Measurements from ENCODE around the gene ATP1B1. TPM values are rescaled to one million over a fixed set of nuclear protein-coding genes. Genes with fewer than 3 reads are reported as not detected.

Gene ATP1B1
- total and polyA plus RNA-seq, 2 experiments from 2014 or later, result 51.0 to 73.4 TPM

DNA sequence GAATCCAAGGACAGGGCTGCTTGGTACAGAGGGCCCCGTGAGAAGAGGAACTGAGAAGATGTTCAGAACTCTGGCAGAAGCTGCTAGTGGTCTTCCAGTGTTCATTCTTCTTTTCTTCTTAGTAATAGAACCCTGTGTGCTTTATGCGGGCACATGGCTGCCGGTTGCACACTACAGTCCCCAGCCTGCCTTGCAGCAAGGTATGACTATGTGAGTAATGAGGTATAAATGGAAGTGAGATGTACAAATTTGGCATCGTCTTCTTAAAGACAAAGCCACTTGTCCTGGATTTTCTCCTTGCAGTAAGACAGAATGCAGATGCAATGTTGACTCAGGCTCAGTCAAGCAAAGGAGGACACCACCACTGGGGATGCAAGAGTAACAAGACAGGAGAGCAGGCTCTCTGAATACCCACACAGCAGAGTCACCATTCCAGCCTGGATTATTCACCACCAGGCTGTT lies 15.0 kb upstream of the ATP1B1 start:
- ATAC-seq (no peak; the same call in 2 of the 3 replicates), DNase-seq (ENCODE audit: low spot score) (no peak)
- peaks cover 2% of the 10 kb centered on the region for H3K27me3 Mint-ChIP-seq (ENCODE audit: insufficient read depth, low read depth, poor library complexity)
- H3K36me3 Mint-ChIP-seq (ENCODE audit: low read depth), result no peaks in the 10 kb centered on the region
- H3K4me1 Mint-ChIP-seq, result peaks cover 12% of the 10 kb centered on the region
- H3K4me1 ChIP-seq (ENCODE audit: insufficient read depth), result 0 out of 2 replicates have a peak, but pooled peaks cover 7% of the 10 kb centered on the region
- H3K4me3 Mint-ChIP-seq, result no peak overlapping the region
- no peaks in the 10 kb centered on the region for H3F3A ChIP-seq (replicated peaks; ENCODE audit: low read depth)
- H3K36me3 ChIP-seq (ENCODE audit: insufficient read depth), result no peaks in the 10 kb centered on the region
- H3K9me3 Mint-ChIP-seq, result no peaks in the 10 kb centered on the region
- no peak overlapping the region for H3K4me3 ChIP-seq
- H3K27me3 ChIP-seq (ENCODE audit: insufficient read depth), result no peaks in the 10 kb centered on the region
- no peak overlapping the region for H3K4me2 ChIP-seq
- TF ChIP-seq CREB1 (CRISPR knock-in tag; IDR thresholded peaks at IDR 0.05; ENCODE audit: low read depth) (no peak), CTCF (conservative IDR thresholded peaks at IDR 0.05; ENCODE audit: low read depth in 2 of 2) (no peak), REST (IDR thresholded peaks at IDR 0.05; ENCODE audit: unreplicated experiment) (no peak), NANOG (IDR thresholded peaks at IDR 0.05; ENCODE audit: borderline replicate concordance) (no peak), POLR2AphosphoS5 (IDR thresholded peaks at IDR 0.05; ENCODE audit: low read depth) (no peak), STAT1 (IDR thresholded peaks at IDR 0.05; ENCODE audit: unreplicated experiment) (no peak), EZH2 (IDR thresholded peaks at IDR 0.05; ENCODE audit: low read depth, unreplicated experiment) (no peak), JUNB (IDR thresholded peaks at IDR 0.05; ENCODE audit: unreplicated experiment) (no peak), EZH2phosphoT487 (IDR thresholded peaks at IDR 0.05; ENCODE audit: unreplicated experiment) (no peak), ZNF331 (CRISPR knock-in tag; IDR thresholded peaks at IDR 0.05; ENCODE audit: low read depth) (no peak), ZNF114 (CRISPR knock-in tag; IDR thresholded peaks at IDR 0.05) (no peak)
- TF ChIP-seq, protein P1, sequence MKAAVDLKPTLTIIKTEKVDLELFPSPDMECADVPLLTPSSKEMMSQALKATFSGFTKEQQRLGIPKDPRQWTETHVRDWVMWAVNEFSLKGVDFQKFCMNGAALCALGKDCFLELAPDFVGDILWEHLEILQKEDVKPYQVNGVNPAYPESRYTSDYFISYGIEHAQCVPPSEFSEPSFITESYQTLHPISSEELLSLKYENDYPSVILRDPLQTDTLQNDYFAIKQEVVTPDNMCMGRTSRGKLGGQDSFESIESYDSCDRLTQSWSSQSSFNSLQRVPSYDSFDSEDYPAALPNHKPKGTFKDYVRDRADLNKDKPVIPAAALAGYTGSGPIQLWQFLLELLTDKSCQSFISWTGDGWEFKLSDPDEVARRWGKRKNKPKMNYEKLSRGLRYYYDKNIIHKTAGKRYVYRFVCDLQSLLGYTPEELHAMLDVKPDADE (IDR thresholded peaks at IDR 0.05), result no peak
- TF ChIP-seq, protein P2, sequence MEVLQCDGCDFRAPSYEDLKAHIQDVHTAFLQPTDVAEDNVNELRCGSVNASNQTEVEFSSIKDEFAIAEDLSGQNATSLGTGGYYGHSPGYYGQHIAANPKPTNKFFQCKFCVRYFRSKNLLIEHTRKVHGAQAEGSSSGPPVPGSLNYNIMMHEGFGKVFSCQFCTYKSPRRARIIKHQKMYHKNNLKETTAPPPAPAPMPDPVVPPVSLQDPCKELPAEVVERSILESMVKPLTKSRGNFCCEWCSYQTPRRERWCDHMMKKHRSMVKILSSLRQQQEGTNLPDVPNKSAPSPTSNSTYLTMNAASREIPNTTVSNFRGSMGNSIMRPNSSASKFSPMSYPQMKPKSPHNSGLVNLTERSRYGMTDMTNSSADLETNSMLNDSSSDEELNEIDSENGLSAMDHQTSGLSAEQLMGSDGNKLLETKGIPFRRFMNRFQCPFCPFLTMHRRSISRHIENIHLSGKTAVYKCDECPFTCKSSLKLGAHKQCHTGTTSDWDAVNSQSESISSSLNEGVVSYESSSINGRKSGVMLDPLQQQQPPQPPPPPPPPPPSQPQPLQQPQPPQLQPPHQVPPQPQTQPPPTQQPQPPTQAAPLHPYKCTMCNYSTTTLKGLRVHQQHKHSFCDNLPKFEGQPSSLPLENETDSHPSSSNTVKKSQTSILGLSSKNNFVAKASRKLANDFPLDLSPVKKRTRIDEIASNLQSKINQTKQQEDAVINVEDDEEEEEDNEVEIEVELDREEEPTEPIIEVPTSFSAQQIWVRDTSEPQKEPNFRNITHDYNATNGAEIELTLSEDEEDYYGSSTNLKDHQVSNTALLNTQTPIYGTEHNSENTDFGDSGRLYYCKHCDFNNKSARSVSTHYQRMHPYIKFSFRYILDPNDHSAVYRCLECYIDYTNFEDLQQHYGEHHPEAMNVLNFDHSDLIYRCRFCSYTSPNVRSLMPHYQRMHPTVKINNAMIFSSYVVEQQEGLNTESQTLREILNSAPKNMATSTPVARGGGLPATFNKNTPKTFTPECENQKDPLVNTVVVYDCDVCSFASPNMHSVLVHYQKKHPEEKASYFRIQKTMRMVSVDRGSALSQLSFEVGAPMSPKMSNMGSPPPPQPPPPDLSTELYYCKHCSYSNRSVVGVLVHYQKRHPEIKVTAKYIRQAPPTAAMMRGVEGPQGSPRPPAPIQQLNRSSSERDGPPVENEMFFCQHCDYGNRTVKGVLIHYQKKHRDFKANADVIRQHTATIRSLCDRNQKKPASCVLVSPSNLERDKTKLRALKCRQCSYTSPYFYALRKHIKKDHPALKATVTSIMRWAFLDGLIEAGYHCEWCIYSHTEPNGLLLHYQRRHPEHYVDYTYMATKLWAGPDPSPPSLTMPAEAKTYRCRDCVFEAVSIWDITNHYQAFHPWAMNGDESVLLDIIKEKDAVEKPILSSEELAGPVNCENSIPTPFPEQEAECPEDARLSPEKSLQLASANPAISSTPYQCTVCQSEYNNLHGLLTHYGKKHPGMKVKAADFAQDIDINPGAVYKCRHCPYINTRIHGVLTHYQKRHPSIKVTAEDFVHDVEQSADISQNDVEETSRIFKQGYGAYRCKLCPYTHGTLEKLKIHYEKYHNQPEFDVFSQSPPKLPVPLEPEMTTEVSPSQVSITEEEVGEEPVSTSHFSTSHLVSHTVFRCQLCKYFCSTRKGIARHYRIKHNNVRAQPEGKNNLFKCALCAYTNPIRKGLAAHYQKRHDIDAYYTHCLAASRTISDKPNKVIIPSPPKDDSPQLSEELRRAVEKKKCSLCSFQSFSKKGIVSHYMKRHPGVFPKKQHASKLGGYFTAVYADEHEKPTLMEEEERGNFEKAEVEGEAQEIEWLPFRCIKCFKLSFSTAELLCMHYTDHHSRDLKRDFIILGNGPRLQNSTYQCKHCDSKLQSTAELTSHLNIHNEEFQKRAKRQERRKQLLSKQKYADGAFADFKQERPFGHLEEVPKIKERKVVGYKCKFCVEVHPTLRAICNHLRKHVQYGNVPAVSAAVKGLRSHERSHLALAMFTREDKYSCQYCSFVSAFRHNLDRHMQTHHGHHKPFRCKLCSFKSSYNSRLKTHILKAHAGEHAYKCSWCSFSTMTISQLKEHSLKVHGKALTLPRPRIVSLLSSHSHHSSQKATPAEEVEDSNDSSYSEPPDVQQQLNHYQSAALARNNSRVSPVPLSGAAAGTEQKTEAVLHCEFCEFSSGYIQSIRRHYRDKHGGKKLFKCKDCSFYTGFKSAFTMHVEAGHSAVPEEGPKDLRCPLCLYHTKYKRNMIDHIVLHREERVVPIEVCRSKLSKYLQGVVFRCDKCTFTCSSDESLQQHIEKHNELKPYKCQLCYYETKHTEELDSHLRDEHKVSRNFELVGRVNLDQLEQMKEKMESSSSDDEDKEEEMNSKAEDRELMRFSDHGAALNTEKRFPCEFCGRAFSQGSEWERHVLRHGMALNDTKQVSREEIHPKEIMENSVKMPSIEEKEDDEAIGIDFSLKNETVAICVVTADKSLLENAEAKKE (CRISPR knock-in tag; IDR thresholded peaks at IDR 0.05), result no peak
- H3K27ac ChIP-seq (ENCODE audit: low read depth), result no peak overlapping the region
- no peak overlapping the region for H2AFZ ChIP-seq
- H4K20me1 ChIP-seq (replicated peaks; ENCODE audit: insufficient read depth), result no peaks in the 10 kb centered on the region
- H3K79me2 ChIP-seq (replicated peaks; ENCODE audit: insufficient read depth), result no peaks in the 10 kb centered on the region
- H3K27ac Mint-ChIP-seq, result no peak overlapping the region
- no peaks in the 10 kb centered on the region for H3K9me2 ChIP-seq (ENCODE audit: insufficient read depth)

Data from GM23338 (cell line).